Measurements from ENCODE around the gene CDK19. TPM values are rescaled to one million over a fixed set of nuclear protein-coding genes. Genes with fewer than 3 reads are reported as not detected.

CDK19 gene
- total and polyA plus RNA-seq, 2 experiments from 2014 or later: 7.7 to 10.1 TPM

DNA sequence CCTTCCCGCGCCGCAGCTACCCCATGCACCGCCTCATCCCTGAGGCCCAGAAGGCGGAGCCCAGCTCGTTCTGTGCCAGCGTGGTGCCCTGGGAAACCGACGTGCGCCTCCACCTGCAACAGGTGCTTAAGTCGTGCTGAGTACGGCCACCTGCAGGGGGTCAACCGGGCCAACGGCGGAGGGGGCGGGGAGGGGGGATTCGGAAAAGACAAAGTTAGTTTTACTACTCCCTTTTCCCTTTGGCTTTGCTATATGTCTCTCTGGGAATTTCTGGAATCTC, 168.9 kb downstream of the CDK19 start (continued):
- TF ChIP-seq, protein P1, sequence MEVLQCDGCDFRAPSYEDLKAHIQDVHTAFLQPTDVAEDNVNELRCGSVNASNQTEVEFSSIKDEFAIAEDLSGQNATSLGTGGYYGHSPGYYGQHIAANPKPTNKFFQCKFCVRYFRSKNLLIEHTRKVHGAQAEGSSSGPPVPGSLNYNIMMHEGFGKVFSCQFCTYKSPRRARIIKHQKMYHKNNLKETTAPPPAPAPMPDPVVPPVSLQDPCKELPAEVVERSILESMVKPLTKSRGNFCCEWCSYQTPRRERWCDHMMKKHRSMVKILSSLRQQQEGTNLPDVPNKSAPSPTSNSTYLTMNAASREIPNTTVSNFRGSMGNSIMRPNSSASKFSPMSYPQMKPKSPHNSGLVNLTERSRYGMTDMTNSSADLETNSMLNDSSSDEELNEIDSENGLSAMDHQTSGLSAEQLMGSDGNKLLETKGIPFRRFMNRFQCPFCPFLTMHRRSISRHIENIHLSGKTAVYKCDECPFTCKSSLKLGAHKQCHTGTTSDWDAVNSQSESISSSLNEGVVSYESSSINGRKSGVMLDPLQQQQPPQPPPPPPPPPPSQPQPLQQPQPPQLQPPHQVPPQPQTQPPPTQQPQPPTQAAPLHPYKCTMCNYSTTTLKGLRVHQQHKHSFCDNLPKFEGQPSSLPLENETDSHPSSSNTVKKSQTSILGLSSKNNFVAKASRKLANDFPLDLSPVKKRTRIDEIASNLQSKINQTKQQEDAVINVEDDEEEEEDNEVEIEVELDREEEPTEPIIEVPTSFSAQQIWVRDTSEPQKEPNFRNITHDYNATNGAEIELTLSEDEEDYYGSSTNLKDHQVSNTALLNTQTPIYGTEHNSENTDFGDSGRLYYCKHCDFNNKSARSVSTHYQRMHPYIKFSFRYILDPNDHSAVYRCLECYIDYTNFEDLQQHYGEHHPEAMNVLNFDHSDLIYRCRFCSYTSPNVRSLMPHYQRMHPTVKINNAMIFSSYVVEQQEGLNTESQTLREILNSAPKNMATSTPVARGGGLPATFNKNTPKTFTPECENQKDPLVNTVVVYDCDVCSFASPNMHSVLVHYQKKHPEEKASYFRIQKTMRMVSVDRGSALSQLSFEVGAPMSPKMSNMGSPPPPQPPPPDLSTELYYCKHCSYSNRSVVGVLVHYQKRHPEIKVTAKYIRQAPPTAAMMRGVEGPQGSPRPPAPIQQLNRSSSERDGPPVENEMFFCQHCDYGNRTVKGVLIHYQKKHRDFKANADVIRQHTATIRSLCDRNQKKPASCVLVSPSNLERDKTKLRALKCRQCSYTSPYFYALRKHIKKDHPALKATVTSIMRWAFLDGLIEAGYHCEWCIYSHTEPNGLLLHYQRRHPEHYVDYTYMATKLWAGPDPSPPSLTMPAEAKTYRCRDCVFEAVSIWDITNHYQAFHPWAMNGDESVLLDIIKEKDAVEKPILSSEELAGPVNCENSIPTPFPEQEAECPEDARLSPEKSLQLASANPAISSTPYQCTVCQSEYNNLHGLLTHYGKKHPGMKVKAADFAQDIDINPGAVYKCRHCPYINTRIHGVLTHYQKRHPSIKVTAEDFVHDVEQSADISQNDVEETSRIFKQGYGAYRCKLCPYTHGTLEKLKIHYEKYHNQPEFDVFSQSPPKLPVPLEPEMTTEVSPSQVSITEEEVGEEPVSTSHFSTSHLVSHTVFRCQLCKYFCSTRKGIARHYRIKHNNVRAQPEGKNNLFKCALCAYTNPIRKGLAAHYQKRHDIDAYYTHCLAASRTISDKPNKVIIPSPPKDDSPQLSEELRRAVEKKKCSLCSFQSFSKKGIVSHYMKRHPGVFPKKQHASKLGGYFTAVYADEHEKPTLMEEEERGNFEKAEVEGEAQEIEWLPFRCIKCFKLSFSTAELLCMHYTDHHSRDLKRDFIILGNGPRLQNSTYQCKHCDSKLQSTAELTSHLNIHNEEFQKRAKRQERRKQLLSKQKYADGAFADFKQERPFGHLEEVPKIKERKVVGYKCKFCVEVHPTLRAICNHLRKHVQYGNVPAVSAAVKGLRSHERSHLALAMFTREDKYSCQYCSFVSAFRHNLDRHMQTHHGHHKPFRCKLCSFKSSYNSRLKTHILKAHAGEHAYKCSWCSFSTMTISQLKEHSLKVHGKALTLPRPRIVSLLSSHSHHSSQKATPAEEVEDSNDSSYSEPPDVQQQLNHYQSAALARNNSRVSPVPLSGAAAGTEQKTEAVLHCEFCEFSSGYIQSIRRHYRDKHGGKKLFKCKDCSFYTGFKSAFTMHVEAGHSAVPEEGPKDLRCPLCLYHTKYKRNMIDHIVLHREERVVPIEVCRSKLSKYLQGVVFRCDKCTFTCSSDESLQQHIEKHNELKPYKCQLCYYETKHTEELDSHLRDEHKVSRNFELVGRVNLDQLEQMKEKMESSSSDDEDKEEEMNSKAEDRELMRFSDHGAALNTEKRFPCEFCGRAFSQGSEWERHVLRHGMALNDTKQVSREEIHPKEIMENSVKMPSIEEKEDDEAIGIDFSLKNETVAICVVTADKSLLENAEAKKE (CRISPR knock-in tag; IDR thresholded peaks at IDR 0.05): no peak
- TF ChIP-seq EZH2phosphoT487 (IDR thresholded peaks at IDR 0.05; ENCODE audit: unreplicated experiment): no peak
- TF ChIP-seq ZNF114 (CRISPR knock-in tag; IDR thresholded peaks at IDR 0.05): no peak
- no peak for TF ChIP-seq POLR2AphosphoS5 (IDR thresholded peaks at IDR 0.05; ENCODE audit: low read depth)
- TF ChIP-seq EZH2 (IDR thresholded peaks at IDR 0.05; ENCODE audit: low read depth, unreplicated experiment): no peak
- no peak for TF ChIP-seq STAT1 (IDR thresholded peaks at IDR 0.05; ENCODE audit: unreplicated experiment)
- no peak for TF ChIP-seq ZNF331 (CRISPR knock-in tag; IDR thresholded peaks at IDR 0.05; ENCODE audit: low read depth)

DNA sequence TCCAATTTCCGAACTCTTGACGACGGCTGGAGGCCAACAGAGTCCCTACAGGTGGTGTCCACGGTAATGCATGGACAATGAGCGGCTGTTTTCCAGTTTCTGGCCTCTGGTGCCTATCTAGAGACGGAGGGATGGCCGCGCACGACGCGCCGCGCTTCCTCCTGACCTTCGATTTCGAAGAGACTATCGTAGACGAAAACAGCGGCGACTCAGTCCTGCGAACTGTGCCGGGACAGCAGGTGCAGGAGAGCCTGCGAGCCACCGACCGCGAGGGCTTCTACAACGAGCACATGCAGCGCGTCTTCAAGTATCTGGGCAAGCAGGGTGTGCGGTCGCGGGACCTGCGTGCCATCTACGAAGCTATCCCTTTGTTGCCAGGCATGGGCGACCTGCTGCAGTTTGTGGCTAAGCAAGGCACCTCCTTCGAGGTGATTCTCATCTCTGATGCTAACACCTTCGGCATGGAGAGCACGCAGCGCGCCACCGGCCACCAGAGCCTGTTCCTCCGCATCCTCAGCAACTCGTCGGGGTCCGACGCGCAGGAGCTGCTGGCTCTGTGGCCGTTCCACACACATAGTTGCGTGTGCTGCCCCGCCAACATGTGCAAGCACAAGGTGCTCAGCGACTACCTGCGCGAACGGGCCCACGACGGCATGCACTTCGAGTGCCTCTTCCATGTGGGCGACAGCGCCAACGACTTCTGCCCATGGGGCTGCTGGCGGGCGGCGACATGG, 169.4 kb downstream of the CDK19 start:
- no peaks in the 10 kb centered on the region for H3K36me3 ChIP-seq (ENCODE audit: insufficient read depth)
- no peaks in the 10 kb centered on the region for H4K20me1 ChIP-seq (replicated peaks; ENCODE audit: insufficient read depth)
- Mint-ChIP-seq H3K4me1 (peaks cover 4% of the 10 kb centered on the region), H3K27ac (no peak overlapping the region), H3K4me3 (no peak overlapping the region), H3K36me3 (ENCODE audit: low read depth) (0 out of 3 replicates have a peak, but pooled peaks cover 4% of the 10 kb centered on the region), H3K27me3 (ENCODE audit: insufficient read depth, low read depth, poor library complexity) (peaks cover 7% of the 10 kb centered on the region), H3K9me3 (no peaks in the 10 kb centered on the region)
- no peaks in the 10 kb centered on the region for H3F3A ChIP-seq (replicated peaks; ENCODE audit: low read depth)
- peak; percentile 23 for ATAC-seq
- no peaks in the 10 kb centered on the region for H3K4me1 ChIP-seq (ENCODE audit: insufficient read depth)
- no peak overlapping the region for H3K27ac ChIP-seq (ENCODE audit: low read depth)
- H3K79me2 ChIP-seq (replicated peaks; ENCODE audit: insufficient read depth): no peaks in the 10 kb centered on the region
- no peak overlapping the region for H3K4me3 ChIP-seq
- H3K4me2 ChIP-seq: no peak overlapping the region
- H2AFZ ChIP-seq: no peak overlapping the region
- no peak for DNase-seq (ENCODE audit: low spot score)
- H3K27me3 ChIP-seq (ENCODE audit: insufficient read depth): no peaks in the 10 kb centered on the region
- H3K9me2 ChIP-seq (ENCODE audit: insufficient read depth): no peaks in the 10 kb centered on the region
- TF ChIP-seq POLR2AphosphoS5 (IDR thresholded peaks at IDR 0.05; ENCODE audit: low read depth): no peak
- TF ChIP-seq ZNF114 (CRISPR knock-in tag; IDR thresholded peaks at IDR 0.05): no peak
- no peak for TF ChIP-seq JUNB (IDR thresholded peaks at IDR 0.05; ENCODE audit: unreplicated experiment)
- TF ChIP-seq ZNF331 (CRISPR knock-in tag; IDR thresholded peaks at IDR 0.05; ENCODE audit: low read depth): no peak
- TF ChIP-seq, protein P2, sequence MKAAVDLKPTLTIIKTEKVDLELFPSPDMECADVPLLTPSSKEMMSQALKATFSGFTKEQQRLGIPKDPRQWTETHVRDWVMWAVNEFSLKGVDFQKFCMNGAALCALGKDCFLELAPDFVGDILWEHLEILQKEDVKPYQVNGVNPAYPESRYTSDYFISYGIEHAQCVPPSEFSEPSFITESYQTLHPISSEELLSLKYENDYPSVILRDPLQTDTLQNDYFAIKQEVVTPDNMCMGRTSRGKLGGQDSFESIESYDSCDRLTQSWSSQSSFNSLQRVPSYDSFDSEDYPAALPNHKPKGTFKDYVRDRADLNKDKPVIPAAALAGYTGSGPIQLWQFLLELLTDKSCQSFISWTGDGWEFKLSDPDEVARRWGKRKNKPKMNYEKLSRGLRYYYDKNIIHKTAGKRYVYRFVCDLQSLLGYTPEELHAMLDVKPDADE (IDR thresholded peaks at IDR 0.05): no peak
